NB4 (cell line): ENCODE data around the gene SEPTIN10.

Experiments used
- CTCF ChIP-seq: IDR thresholded peaks from one replicate; pipeline ENCODE4 v1.5.1; 2012; ENCODE audit warnings: low read depth, low read length
- MAX ChIP-seq: IDR thresholded peaks from 2 replicates; pipeline ENCODE4 v1.6.1; 2011; ENCODE audit warnings: low read depth, low read length
- MYC ChIP-seq: IDR thresholded peaks from 2 replicates; pipeline ENCODE4 v1.6.1; 2011; ENCODE audit warnings: low read depth, low read length
- POLR2A ChIP-seq: IDR thresholded peaks from 2 replicates; pipeline ENCODE4 v1.6.1; 2011; ENCODE audit warnings: mild to moderate bottlenecking; ENCODE audit not compliant: insufficient read length; ENCODE audit errors: extremely low read depth

GRCh38 chr2:109542384-109542783 is 71.4 kb downstream of the SEPTIN10 start:
- TF ChIP-seq POLR2A (no peak), CTCF (no peak), MYC (no peak), MAX (no peak)
